Measurements from ENCODE around the gene GAN. TPM values are rescaled to one million over a fixed set of nuclear protein-coding genes. Genes with fewer than 3 reads are reported as not detected.
A peak's percentile ranks its signal among the peaks of the same experiment; 100 is the strongest.

GAN gene, protein sequence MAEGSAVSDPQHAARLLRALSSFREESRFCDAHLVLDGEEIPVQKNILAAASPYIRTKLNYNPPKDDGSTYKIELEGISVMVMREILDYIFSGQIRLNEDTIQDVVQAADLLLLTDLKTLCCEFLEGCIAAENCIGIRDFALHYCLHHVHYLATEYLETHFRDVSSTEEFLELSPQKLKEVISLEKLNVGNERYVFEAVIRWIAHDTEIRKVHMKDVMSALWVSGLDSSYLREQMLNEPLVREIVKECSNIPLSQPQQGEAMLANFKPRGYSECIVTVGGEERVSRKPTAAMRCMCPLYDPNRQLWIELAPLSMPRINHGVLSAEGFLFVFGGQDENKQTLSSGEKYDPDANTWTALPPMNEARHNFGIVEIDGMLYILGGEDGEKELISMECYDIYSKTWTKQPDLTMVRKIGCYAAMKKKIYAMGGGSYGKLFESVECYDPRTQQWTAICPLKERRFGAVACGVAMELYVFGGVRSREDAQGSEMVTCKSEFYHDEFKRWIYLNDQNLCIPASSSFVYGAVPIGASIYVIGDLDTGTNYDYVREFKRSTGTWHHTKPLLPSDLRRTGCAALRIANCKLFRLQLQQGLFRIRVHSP
- polyA plus RNA-seq (ENCODE audit: insufficient read length in 4 of 4), result 1 to 10 TPM; 1.9 to 3.2 (median 2.7) TPM

DNA sequence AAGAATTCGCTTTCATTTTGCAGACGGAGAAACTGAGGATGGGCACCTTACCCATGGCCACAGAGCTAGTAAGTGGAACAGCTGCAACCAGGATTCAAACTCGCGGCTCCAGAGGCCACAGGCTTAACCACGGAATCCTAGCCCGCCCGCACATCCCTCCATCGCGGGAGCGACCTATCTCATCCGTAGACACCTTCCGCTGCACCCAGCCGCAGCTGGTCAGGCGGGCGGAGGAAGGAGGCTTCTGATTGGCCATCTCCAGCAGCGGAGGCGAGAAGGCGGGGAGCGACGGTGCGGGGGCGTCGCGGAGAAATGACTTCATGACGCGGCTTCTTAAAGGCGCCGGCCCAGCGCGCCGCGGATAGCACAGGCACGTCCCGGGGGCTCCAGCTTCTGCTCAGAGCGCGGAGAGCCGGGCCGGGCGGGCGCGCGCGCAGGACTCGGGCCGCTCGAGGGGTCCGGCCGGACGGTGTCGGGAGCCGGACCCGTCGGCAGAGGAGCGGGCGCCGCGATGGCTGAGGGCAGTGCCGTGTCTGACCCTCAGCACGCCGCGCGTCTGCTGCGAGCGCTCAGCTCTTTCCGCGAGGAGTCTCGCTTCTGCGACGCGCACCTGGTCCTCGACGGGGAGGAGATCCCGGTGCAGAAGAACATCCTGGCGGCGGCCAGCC, at the start of gene GAN:
GAN (plus strand) TSS at position 360 of the 668 bp plus-strand sequence; CDS start at position 512, 152 bp downstream.
- DNase-seq (ENCODE audit: low read depth in 4 of 4, low spot score in 3 of 4), result peak; percentile 86 to 93 (median 89)

DNA sequence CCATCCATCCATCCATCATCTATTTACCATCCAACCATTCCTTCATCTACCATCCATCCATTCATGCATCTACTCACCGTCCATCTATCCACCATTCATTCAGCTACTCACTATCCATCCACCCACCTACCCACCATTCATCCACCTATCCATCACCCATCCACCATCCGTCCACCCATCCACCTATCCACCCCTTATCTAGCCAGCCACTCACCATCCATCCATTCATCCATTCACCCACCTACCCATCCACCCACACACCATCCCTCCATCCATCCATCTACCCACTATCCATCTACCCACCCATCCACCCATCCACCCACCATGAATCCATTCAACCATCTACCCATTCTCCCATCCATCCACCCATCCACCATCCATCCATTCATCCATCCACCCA, 49.7 kb upstream of the GAN start:
- no peak for DNase-seq (ENCODE audit: low read depth in 4 of 4, low spot score in 3 of 4)

DNA sequence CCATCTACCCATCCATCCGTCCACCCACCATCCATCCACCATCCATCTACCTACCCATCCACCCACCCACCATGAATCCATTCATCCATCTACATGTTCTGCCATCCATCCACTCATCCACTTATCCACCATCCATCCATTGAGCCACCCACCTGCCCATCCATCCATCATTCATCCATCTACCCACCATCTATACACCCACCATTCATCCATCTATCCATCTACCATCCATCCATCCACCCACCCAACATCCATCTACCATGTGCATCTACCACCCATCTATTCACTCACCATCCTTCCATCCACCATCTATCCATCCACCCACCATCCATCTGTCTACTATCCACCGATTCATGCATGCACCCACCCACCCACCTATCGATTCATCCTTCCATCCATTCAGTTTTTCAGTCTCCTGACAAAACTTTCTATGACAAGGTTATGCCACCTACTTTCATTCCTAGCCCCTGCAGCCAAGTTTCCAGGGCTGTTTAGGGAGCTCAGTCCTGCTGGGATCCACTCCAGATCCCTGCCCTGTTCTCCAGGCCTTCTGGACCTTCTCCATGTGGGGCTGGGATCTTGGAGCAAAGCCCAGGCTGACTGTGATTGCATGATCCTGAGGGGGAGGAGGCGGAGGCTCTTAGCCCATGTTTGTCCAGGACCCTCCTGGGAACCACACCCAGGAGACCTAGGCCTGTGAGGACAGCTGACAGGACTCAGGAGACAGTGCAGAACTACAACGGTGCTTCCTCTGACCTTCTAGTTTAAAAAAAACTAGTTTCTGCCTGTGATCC, 48.9 kb upstream of the GAN start:
- DNase-seq (ENCODE audit: low read depth in 4 of 4, low spot score in 3 of 4), result peak in 2 of 4 donors; percentile 28 to 39

DNA sequence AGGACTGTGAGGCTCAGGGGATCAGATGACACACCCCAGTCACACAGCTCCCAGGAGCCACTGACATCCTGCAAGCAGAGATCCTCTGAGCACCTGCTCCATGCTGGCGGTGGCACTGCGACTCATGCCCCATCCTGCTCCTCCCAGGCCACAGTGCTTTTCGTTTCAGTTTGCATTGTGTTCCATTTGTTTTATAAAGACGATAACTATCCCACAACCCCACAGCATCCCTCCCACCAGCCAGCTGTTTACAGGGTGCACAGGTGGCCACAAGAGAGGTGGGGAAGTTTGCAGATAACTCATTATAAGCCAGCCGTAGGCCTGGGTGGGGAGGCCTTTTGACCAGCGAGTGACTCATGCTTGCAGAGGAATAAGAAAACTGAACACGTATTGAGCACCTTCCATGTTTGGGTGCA, 48.1 kb upstream of the GAN start:
- DNase-seq (ENCODE audit: low read depth in 4 of 4, low spot score in 3 of 4), result no peak

DNA sequence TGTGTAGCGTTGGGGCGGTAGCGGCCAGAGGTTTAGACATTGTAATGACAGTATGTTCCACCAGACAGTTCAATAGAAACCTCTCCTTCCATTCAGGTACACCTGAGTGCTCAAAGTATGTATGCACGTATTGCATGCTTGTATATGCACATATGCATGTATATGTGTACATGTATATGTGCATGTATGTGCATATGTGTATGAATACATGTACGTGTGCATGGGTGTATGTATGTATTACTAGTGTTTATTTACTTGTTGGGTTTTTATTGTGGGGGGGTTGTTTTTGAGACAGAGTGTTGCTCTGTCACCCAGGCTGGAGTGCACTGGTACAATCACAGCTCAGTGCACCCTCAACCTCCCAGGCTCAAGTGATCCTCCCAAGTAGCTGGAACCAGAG, 46.3 kb upstream of the GAN start:
- no peak for DNase-seq (ENCODE audit: low read depth in 4 of 4, low spot score in 3 of 4)

DNA sequence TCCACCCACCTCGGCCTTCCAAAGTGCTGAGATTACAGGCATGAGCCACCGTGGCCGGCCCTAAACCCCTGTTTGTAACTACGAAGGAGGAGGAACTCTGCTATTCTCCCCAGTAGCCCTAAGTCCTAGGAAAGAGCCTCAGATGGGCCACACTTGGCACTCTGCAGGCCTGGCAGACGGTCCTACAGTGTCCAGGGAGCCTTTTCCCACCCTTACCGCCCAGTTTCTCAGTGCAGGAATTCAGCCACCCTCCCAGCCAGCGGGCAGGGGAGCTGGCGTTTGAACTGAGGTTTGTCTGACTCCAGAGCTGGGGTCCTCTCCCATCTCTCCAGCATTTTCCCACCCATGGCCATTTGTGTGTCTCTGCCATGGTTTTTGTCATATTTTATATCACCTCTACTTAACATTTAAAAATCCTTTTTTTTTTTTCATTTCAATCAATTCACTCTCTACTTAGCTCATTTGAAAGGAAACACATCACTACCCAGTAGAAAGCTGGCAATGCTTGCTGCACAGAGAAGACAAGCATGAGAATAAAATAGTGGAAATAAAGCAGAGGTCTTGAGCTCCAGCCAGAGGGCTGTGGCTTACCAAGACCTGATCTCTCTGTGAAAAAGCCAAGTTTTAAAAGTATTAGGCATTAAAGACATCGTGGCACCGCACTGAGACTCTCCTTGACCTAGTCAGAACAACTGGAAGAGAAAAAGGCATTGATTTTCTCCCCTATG, 41.4 kb upstream of the GAN start:
- DNase-seq (ENCODE audit: low read depth in 4 of 4, low spot score in 3 of 4), result no peak

DNA sequence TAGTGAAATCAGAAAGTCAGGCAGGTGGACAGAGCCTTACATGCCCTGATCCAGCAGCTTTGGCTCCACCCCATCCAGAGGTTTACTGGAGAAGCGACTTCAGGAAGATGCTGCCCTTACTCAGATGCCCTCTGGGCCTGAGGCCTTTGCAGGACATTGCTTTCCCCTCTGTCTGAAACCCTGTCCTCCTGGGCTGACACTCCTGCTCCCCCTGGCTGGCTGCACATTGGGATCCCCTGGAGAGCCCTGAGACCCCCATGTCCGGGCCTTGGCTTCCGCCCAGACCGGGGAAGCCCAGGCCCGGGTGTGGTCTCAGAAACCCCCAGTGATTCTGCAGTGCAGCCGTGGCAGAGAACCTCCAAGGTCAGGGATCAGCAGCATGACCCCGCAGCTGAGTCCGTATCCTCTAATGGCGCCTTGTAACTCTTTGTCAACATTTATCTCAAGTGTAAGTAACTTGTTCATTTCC, 39.7 kb upstream of the GAN start:
- DNase-seq (ENCODE audit: low read depth in 4 of 4, low spot score in 3 of 4), result no peak

DNA sequence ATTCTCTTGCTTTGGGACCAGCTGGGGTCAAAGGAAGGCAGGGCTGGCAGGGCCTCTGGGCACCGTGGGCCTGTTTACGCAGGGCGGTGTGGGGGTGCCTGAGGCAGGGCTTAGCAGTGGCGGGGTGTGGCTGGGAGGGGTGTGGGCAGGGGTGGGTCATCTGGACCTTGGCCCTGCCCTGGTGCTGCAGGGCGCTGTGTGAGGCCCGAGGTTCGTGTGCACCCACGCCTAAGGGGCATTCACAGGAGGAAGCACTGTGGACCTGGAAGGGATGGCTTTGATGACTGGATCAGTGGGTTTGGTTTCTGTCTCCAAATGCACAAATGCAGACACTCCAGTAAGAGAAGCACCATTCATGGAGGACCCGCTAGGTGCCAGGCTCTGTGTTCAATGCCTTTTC, 39.0 kb upstream of the GAN start:
- no peak for DNase-seq (ENCODE audit: low read depth in 4 of 4, low spot score in 3 of 4)

DNA sequence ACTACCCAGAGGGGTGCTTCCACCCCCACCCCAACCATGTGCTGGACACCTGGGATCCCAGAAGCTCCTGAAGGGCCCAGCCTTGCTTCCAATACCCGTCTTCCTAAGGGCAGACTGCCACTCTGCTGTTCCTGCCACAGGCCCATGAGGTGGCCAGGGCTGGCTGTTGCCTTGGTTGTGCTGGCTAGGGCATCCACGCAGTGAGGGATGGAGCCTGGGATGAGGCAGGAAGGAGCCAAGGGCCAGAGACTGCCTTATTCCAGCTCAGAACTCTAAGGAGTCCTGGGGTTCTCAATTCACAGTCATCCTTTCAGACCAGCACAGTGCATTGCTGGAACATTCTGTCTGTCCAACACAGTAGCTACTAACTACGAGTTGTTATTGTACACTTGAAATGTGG, 38.4 kb upstream of the GAN start:
- no peak for DNase-seq (ENCODE audit: low read depth in 4 of 4, low spot score in 3 of 4)

DNA sequence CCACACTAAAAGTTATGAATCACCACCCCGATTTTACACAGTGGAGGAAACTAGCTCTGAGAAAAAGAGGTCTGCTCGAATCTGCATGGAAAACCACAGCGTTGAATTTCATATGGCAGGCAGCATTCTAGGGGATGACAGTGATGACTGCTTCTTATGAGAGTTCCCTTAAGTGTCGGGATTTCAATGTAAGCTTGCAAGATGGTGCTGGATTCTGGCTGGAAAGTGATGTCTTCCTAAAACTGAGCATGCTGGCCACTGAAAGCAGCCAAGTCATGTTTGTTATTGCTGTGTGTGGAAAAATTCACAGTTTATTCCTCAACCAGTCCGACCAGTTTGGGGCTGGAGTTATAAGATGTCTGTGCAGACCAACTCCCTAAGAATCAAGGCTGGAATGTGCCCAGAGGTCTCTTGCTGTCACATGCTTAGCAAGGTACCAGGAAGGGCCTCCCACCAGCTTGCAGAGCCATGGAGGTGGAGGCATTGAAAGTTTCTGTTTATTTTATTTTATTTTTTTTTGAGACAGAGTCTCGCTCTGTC, 37.2 kb upstream of the GAN start:
- no peak for DNase-seq (ENCODE audit: low read depth in 4 of 4, low spot score in 3 of 4)

DNA sequence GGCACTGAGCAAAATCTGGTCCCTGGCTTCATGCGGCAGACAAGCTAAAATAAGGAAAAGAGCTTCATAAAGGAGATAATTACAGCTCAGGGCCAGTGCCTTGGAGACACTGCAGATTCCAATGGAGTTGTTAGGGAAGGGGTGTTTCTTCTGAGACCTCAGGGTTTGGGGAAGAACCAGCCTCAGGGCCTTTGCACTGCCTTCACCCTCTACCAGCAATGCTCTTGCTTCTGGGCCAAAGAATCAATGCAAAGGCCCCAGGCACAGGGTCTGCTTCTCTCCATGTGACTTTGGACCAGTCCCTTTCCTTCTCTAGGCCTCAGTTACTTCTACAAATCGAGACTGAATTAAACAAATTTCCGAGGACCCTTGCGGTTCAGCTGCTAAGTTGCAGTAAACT, 36.2 kb upstream of the GAN start:
- no peak for DNase-seq (ENCODE audit: low read depth in 4 of 4, low spot score in 3 of 4)

DNA sequence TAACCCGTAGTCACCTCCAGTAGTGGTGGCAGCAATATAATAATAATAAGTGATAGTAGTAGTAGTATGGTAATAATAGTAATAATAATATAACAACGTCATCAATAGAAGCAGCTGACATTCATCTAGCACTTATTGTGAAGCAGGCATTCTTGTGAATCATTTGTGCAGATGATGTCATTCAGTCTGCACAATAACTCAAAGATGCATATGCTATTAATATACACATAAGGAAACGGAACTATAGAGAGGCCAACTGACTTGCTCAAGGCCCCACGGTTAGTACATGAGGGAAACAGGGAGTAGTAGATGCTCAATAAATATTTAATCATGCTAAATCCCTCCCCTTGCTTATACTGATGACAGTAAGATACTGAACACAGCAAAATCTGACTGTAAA, 35.4 kb upstream of the GAN start:
- no peak for DNase-seq (ENCODE audit: low read depth in 4 of 4, low spot score in 3 of 4)

DNA sequence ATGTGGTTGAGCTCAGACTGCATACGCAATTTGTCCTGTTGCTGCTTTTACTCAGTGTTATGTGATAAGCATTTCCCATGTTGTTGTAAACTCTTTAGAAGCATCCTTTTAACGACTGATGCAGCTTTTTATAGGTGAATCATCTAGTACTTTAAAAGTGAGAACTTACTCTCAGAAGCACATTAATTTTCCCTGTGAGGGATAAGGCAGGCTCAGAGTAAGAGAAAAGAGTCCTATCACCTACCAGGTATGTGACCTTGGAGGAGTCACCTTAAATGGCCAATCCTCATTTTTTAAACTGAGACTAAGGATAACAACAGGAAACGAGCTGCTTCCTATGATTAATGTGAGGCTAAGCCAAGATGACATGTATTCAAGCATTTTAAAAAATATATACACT, 34.4 kb upstream of the GAN start:
- no peak for DNase-seq (ENCODE audit: low read depth in 4 of 4, low spot score in 3 of 4)

DNA sequence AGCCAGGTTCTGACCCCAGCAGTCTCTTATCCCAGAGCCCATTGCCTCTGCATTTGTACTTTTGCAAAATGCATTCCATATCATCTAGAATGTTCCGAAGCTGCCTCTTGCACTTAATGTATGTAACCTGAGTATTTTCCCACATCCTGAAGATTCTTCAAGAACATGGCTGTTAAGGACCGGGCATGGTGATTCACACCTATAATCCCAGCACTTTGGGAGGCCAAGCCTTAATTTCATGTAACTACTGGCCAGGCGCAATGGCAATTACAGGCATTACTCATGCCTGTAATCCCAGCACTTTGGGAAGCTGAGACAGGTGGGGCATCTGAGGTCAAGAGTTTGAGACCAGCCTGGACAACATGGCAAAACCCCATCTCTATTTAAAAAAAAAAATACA, 31.7 kb upstream of the GAN start:
- no peak for DNase-seq (ENCODE audit: low read depth in 4 of 4, low spot score in 3 of 4)

DNA sequence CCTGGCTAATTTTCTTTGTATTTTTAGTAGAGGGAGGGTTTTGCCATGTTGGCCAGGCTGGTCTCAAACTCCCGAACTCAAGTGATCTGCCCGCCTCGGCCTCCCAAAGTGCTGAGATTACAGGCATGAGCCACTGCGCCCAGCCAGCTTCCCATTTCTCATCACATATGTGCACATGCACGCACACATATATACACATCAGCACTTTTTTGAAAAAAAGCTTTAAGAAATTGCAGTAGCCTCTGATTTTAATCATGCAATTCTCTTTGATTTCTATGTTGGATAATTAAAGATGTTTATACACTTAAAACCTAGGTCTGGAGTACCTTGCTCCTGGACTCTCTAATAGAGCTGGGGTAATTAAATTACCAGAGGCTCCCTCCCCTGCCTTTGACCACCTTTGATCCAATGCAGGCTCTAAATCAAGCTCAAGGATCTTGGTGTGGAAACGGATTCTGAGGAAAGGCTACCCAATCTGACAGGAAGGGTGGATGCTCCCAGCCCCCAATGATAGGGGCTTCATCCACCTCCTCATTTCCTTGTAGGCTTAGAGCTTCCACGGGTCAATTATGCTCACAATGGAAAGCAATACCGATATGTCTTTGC, 29.7 kb upstream of the GAN start:
- DNase-seq (ENCODE audit: low read depth in 4 of 4, low spot score in 3 of 4), result no peak

DNA sequence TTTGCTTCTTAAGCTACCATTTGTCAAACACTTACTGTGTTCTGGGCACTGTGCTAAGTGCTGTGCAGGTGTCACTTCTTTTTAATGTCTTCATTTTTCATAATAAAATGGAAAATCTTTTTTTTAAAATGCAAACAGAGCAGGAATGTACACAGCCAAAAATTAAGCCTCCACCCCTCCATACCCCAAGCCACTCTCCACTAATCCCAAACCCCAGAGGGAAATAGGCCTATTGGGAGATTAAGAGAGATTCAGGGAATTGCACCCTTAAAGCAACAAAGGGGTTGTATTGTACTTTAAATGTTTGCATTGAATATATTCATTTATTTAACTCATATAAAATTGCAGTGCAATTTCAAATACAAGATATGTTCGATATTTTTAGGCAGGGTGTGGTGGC, 28.6 kb upstream of the GAN start:
- no peak for DNase-seq (ENCODE audit: low read depth in 4 of 4, low spot score in 3 of 4)

DNA sequence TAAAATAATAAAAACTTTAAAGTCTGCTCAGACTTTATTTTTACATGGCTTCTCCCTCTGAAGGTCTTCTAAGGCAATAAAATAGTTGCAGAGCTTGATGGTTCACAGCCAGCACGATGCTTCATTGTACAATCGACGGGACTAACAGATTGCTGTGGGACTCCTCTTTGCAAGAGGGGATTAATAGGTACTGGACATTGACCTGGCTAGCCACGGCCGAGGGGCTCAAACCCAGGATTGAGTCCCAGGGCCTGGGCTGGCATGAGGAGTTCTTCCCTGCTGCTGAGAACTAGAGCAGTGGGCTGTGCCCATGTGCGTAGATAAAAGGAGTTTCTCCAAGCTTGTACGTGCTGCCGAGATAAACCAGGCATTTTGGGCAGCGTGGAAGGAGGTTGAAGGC, 23.6 kb upstream of the GAN start:
- no peak for DNase-seq (ENCODE audit: low read depth in 4 of 4, low spot score in 3 of 4)

DNA sequence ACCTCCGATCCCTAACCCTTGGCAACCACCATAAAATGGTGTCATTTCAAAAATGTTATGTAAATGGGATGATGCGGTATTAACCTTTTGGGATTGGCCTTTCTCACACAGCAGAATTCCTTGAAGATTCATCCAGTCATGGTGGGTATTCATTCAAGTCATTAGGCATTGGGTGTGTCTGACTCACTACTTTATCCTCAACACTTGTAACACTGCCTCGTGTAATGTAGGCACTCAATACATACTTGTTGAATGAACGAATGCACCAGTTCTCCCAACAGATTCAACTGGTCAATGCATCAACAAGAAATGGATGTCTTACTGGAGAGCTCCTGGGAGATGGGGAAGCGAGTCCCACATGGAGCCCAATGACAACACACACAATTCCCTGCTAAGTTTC, 21.8 kb upstream of the GAN start:
- no peak for DNase-seq (ENCODE audit: low read depth in 4 of 4, low spot score in 3 of 4)
